GM23248 (cell line): ENCODE data around the gene TLR1. TPM values are rescaled to one million over a fixed set of nuclear protein-coding genes. Genes with fewer than 3 reads are reported as not detected.
"Not testable (repeated sequence)": the region's sequence is repeated elsewhere in the genome, so short reads cannot be mapped to it uniquely, and the experiment has no call there.

Source experiments
- DNase-seq: peaks from one replicate; pipeline ENCODE4 v3.0.0-alpha.2; 2015
- H2AFZ ChIP-seq: fragments of 200-600 bp; sonication (generic); 2 replicates; pipeline ENCODE4 v1.6.1; 2016; ENCODE audit warnings: antibody characterized with exemption
- H3F3A ChIP-seq: fragments of 200-600 bp; sonication (generic); 2 replicates; pipeline ENCODE4 v1.6.1; 2016; ENCODE audit warnings: mild to moderate bottlenecking, antibody characterized with exemption, mixed run types; ENCODE audit not compliant: insufficient read depth
- H3K27ac ChIP-seq: fragments of 200-600 bp; sonication (generic); 2 replicates; pipeline ENCODE4 v1.5.1; 2016; ENCODE audit warnings: mild to moderate bottlenecking
- H3K27me3 ChIP-seq: fragments of 200-600 bp; sonication (generic); replicated peaks from 2 replicates; pipeline ENCODE4 v1.6.1; 2016; ENCODE audit warnings: mild to moderate bottlenecking; ENCODE audit not compliant: insufficient read depth
- H3K36me3 ChIP-seq: fragments of 200-600 bp; sonication (generic); 2 replicates; pipeline ENCODE4 v1.6.1; 2016; ENCODE audit warnings: low read depth, mild to moderate bottlenecking
- H3K4me1 ChIP-seq: fragments of 200-600 bp; sonication (generic); 2 replicates; pipeline ENCODE4 v1.6.1; 2016; ENCODE audit warnings: mild to moderate bottlenecking; ENCODE audit not compliant: insufficient read depth
- H3K4me2 ChIP-seq: fragments of 200-600 bp; sonication (generic); one replicate; pipeline ENCODE4 v1.6.1; 2016; ENCODE audit warnings: mild to moderate bottlenecking; ENCODE audit not compliant: unreplicated experiment
- H3K4me3 ChIP-seq: fragments of 200-600 bp; sonication (generic); 2 replicates; pipeline ENCODE4 v1.5.1; 2016; ENCODE audit warnings: mild to moderate bottlenecking
- H3K79me2 ChIP-seq: fragments of 200-600 bp; sonication (generic); 2 replicates; pipeline ENCODE4 v1.6.1; 2016; ENCODE audit warnings: mild to moderate bottlenecking; ENCODE audit not compliant: insufficient read depth
- H3K9ac ChIP-seq: fragments of 200-600 bp; sonication (generic); 2 replicates; pipeline ENCODE4 v1.6.1; 2016; ENCODE audit warnings: mild to moderate bottlenecking
- H3K9me2 ChIP-seq: fragments of 200-600 bp; sonication (generic); 2 replicates; pipeline ENCODE4 v1.6.1; 2016; ENCODE audit warnings: mixed run types, mild to moderate bottlenecking, moderate library complexity; ENCODE audit not compliant: insufficient read depth
- H3K9me3 ChIP-seq: fragments of 200-600 bp; sonication (generic); one replicate; pipeline ENCODE4 v1.6.1; 2017; ENCODE audit warnings: low read depth
- H4K20me1 ChIP-seq: fragments of 200-600 bp; sonication (generic); 2 replicates; pipeline ENCODE4 v1.6.0; 2016; ENCODE audit not compliant: insufficient read depth
- EZH2 ChIP-seq: fragments of 200-600 bp; sonication (generic); IDR thresholded peaks from 2 replicates; pipeline ENCODE4 v1.6.1; 2018; ENCODE audit warnings: antibody characterized with exemption, mild to moderate bottlenecking; ENCODE audit not compliant: insufficient read depth, poor library complexity, severe bottlenecking
- EZH2phosphoT487 ChIP-seq: fragments of 200-600 bp; sonication (generic); IDR thresholded peaks from 2 replicates; pipeline ENCODE4 v1.6.1; 2018; ENCODE audit warnings: antibody characterized with exemption, moderate library complexity, mild to moderate bottlenecking, low read depth; ENCODE audit not compliant: insufficient read depth
- WGBS, 2 experiments: methylation state at CpG; one replicate each; pipeline ENCODE4 v1.1.6; 2015 to 2017; ENCODE audit warnings: low lambda C conversion rate in 2 of 2, low coverage in 1 of 2; ENCODE audit errors: missing lambda C conversion rate in 2 of 2; 5-methylcytosine and 5-hydroxymethylcytosine counted together
- in situ Hi-C: fragments of 300-500 bp; cut with MboI; formaldehyde crosslinking; loops from 2 replicates; pipeline ENCODE4 v1.15.0; 2020
- polyA plus RNA-seq: library from polyadenylated mRNA; unstranded; fragments of >200 nt; fragmentation: Nextera tagmentation; extraction: Ambion mirVana; gene quantifications from 2 replicates; pipeline ENCODE4 v1.2.1, GENCODE V29; 2016
- total RNA-seq: library from RNA; depleted of rRNA; stranded (reverse); fragments of >200 nt; shearing (Covaris generic); gene quantifications from 2 replicates; pipeline ENCODE4 v1.2.3, GENCODE V29; 2014

TLR1 gene
- total and polyA plus RNA-seq, 2 experiments from 2014 or later: 0.11 TPM; not detected in 1

DNA sequence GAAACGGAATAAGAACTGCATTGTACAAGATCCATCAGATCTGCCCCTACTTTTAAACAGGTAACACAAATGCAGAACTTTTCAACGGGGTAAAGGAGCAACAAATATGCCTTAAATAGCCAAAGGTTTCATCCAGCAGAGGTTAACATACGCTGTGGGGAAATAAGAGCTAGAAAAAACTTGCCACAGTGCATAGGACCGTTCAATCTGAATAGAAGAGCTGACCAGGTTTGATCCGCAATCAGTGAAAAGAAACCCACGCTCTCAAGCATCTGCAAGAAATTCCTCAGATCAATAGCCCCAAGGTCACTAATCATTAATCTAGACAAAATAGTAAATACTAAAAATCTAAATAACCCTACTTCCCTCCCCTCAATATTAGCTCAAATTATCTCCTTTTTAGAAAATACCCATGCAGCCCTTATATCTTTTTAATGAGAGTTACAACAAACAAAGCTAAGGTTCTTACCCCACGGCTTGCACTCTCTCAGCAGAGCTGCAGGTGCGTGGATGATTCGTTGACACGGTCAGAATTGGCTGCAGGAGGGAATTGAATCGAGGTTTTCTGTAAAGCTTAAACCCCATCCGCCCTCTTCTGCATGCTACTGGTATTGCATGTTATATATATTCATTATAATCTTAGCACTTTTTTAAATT is 22.0 kb downstream of the TLR1 start, which contains the start of gene TLR10:
Gene TLR10, minus strand, starts transcription at position 539 of the 657 bp plus-strand sequence. CDS start 7,400 bp downstream, outside the sequence.
- H3K27me3 ChIP-seq: 0 out of 2 replicates have a peak, but pooled peaks cover 3% of the 10 kb centered on the region
- no peaks in the 10 kb centered on the region for H3K9me3 ChIP-seq
- H3K79me2 ChIP-seq: no peaks in the 10 kb centered on the region
- no peaks in the 10 kb centered on the region for H3F3A ChIP-seq
- no peaks in the 10 kb centered on the region for H3K36me3 ChIP-seq
- no peak within 1 kb of the TSS for H3K4me3 ChIP-seq
- no peaks in the 10 kb centered on the region for H4K20me1 ChIP-seq
- in situ Hi-C loops: no loop called here
- H3K9me2 ChIP-seq: no peaks in the 10 kb centered on the region
- no peak within 1 kb of the TSS for H2AFZ ChIP-seq
- DNase-seq: peak; percentile 69
- H3K9ac ChIP-seq: no peak within 1 kb of the TSS
- no peaks in the 10 kb centered on the region for H3K4me1 ChIP-seq
- TF ChIP-seq EZH2: no peak
- no peak for TF ChIP-seq EZH2phosphoT487
- no peak within 1 kb of the TSS for H3K27ac ChIP-seq
- no peak within 1 kb of the TSS for H3K4me2 ChIP-seq
- 27 to 28% methylated on average over 12 of the region's 12 CpGs for WGBS, 2 experiments

DNA sequence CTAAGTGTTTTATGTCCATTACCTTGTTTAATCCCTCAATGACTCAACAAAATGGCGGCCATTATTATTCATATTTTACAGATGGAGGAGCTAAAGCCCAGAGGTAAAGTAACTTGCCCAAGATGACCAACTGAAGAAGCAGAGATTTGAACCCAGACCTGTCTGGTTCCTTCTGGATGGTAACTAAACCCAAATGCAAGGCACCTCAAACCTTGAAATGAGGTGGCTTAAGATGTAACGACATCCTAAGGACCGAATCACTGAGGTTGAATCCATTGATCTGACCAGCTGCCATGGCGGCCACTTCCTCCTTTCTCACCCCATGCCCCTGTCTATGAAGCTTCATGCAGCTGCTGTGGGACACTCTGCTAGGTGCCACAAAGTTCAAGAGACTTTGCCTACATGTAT is 22.7 kb downstream of the TLR1 start:
- no peak overlapping the region for H3K4me3 ChIP-seq
- in situ Hi-C loops: no loop called here
- 75 to 77% methylated on average over 4 of the region's 4 CpGs for WGBS, 2 experiments

DNA sequence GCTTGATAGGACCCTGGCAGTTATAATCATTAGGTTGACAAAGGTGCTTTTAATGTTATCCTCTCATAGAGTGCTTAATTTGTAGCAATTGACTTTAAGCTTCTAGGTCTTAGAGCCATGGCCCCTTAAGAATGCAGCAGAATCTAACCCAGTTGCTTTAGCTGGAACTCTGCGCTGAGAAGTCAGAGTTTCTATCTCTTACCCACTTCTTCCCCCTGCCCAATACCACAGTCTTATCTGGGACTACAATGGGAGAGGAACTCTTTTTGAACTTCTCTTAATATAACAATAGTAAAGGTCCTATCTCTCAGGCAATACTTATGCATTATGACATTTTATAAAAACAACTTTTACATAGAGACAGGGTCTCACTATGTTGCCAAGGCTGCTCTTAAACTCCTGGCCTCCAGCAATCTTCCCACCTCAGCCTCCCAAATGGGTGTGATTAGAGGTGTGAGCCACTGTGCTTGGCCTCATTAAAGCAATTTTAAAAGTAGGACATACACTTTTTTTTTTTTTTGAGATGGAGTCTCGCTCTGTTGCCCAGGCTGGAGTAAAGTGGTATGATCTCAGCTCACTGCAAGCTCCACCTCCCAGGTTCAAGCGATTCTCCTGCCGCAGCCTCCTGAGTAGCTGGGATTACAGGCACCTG is 23.6 kb downstream of the TLR1 start:
- Histone ChIP-seq H3K4me1 (no peaks in the 10 kb centered on the region), H3K9me3 (no peaks in the 10 kb centered on the region), H4K20me1 (no peaks in the 10 kb centered on the region), H3K9ac (no peak overlapping the region), H3K36me3 (no peaks in the 10 kb centered on the region), H3F3A (no peaks in the 10 kb centered on the region), H3K27me3 (0 out of 2 replicates have a peak, but pooled peaks cover 3% of the 10 kb centered on the region), H2AFZ (no peak overlapping the region), H3K9me2 (no peaks in the 10 kb centered on the region), H3K79me2 (no peaks in the 10 kb centered on the region), H3K4me2 (no peak overlapping the region), H3K27ac (no peak overlapping the region), H3K4me3 (no peak overlapping the region)
- DNase-seq: no peak
- in situ Hi-C loops: no loop called here
- TF ChIP-seq EZH2: no peak
- no peak for TF ChIP-seq EZH2phosphoT487
- WGBS, 2 experiments: 93 to 95% methylated on average over 4 of the region's 4 CpGs

More for the DNA sequence above, 22.7 kb downstream of the TLR1 start:
- no peak for DNase-seq
- H3K9ac ChIP-seq: no peak overlapping the region
- H3K4me2 ChIP-seq: no peak overlapping the region
- no peaks in the 10 kb centered on the region for H3K4me1 ChIP-seq
- H3K36me3 ChIP-seq: no peaks in the 10 kb centered on the region
- TF ChIP-seq EZH2: no peak
- no peak for TF ChIP-seq EZH2phosphoT487
- no peak overlapping the region for H2AFZ ChIP-seq
- H3K79me2 ChIP-seq: no peaks in the 10 kb centered on the region
- H3F3A ChIP-seq: no peaks in the 10 kb centered on the region
- H3K27ac ChIP-seq: no peak overlapping the region
- no peaks in the 10 kb centered on the region for H3K9me2 ChIP-seq
- H3K27me3 ChIP-seq: 0 out of 2 replicates have a peak, but pooled peaks cover 3% of the 10 kb centered on the region
- H3K9me3 ChIP-seq: no peaks in the 10 kb centered on the region
- no peaks in the 10 kb centered on the region for H4K20me1 ChIP-seq

DNA sequence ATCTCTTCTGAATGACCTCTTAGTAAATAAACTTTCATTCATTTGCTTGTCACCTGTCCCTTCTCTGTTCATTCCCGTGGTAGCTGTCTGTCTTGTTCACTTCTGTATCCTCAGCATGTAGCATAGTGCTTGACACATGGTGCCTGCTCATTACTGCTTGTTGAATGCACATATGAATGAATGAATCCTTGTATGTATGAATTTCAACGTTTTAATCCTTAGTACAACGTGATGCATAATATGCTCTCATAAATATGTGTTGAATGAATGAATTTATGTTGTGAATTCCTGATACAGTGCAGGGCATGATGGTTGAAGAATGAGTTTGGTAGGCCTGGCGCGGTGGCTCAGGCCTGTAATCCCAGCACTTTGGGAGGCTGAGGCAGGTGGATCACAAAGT is 24.8 kb downstream of the TLR1 start:
- Histone ChIP-seq H3K79me2 (no peaks in the 10 kb centered on the region), H4K20me1 (no peaks in the 10 kb centered on the region), H3K4me1 (no peaks in the 10 kb centered on the region), H3F3A (no peaks in the 10 kb centered on the region), H3K27me3 (peaks cover 5% of the 10 kb centered on the region; the same call in 1 of the 2 replicates), H3K9me3 (no peaks in the 10 kb centered on the region), H3K9me2 (no peaks in the 10 kb centered on the region), H3K4me3 (no peak overlapping the region), H2AFZ (no peak overlapping the region), H3K9ac (no peak overlapping the region), H3K36me3 (no peaks in the 10 kb centered on the region), H3K27ac (no peak overlapping the region), H3K4me2 (no peak overlapping the region)
- no peak for DNase-seq
- in situ Hi-C loops: no loop called here
- WGBS, 2 experiments: 69 to 71% methylated on average over 5 of the region's 5 CpGs
- TF ChIP-seq EZH2: no peak

DNA sequence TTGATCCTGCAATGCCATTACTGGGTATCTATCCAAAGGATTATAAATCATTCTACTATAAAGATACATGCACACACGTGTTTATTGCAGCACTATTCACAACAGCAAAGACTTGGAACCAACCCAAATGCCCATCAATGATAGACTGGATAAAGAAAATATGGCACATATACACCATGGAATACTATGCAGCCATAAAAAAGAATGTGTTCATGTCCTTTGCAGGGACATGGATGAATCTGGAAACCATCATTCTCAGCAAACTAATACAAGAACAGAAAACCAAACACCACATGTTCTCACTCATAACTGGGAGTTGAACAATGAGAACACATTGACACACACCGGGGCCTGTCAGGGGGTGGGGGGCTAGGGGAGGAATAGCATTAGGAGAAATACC is 26.7 kb downstream of the TLR1 start:
- H3K4me3 ChIP-seq, H3K9ac ChIP-seq, H4K20me1 ChIP-seq, H3F3A ChIP-seq, H3K79me2 ChIP-seq, H3K36me3 ChIP-seq, H3K4me2 ChIP-seq, H3K9me3 ChIP-seq, H3K4me1 ChIP-seq, in situ Hi-C loops, H3K27ac ChIP-seq, H2AFZ ChIP-seq, DNase-seq, H3K9me2 ChIP-seq: not testable (repeated sequence)
- WGBS, 2 experiments: 46 to 48% methylated on average over 2 of the region's 2 CpGs
- peaks cover 16% of the 10 kb centered on the region; the same call in 1 of the 2 replicates for H3K27me3 ChIP-seq
